Urothelium cell line (cell line): ENCODE measurements around the gene TCFL5.

Experiments
- DNase-seq: peaks from one replicate; pipeline ENCODE4 v3.0.0; 2011; ENCODE audit warnings: low spot score, mixed read lengths
- FAIRE-seq: peaks from 2 replicates; lab custom pipeline; 2011; peaks lifted over from hg19 to GRCh38; lab: Jason Lieb, UNC

Gene TCFL5

GRCh38 chr20:62825333-62825985 is 36.2 kb downstream of the TCFL5 start:
- DNase-seq, result no peak
- FAIRE-seq, result peak; percentile 61

GRCh38 chr20:62824476-62825332 is 36.9 kb downstream of the TCFL5 start:
- peak; percentile 77 for DNase-seq

GRCh38 chr20:62823688-62824475 is 37.7 kb downstream of the TCFL5 start:
- DNase-seq (no peak), FAIRE-seq (no peak)

More at GRCh38 chr20:62824476-62825332, 36.9 kb downstream of the TCFL5 start:
- FAIRE-seq, result no peak

GRCh38 chr20:62822788-62823651 is 38.6 kb downstream of the TCFL5 start:
- FAIRE-seq (peak; percentile 82), DNase-seq (peak; percentile 80)

GRCh38 chr20:62822239-62822787 is 39.3 kb downstream of the TCFL5 start:
- DNase-seq (no peak), FAIRE-seq (no peak)

GRCh38 chr20:62821726-62822210 is 39.9 kb downstream of the TCFL5 start:
- FAIRE-seq (no peak), DNase-seq (no peak)

GRCh38 chr20:62820962-62821725 is 40.5 kb downstream of the TCFL5 start:
- DNase-seq (no peak), FAIRE-seq (no peak)

GRCh38 chr20:62820208-62820961 is 41.2 kb downstream of the TCFL5 start:
- FAIRE-seq, result no peak
- DNase-seq, result no peak

GRCh38 chr20:62819494-62820174 is 42.0 kb downstream of the TCFL5 start:
- FAIRE-seq, result no peak
- peak; percentile 46 for DNase-seq

GRCh38 chr20:62818592-62819493 is 42.8 kb downstream of the TCFL5 start:
- FAIRE-seq, result no peak
- DNase-seq, result peak; percentile 92

GRCh38 chr20:62817975-62818591 is 43.5 kb downstream of the TCFL5 start:
- FAIRE-seq, result no peak
- DNase-seq, result no peak

- no peak for DNase-seq
- no peak for FAIRE-seq
Observed at GRCh38 chr20:62816884-62817873, 44.4 kb downstream of the TCFL5 start, which contains the start of gene COL9A3. TSS of gene COL9A3 (plus strand) at chr20:62817050. CDS start at chr20:62817065, 15 bp downstream.

GRCh38 chr20:62816031-62816883 is 45.4 kb downstream of the TCFL5 start:
- DNase-seq (no peak), FAIRE-seq (no peak)
